Smooth muscle cell (in vitro differentiated cells): ENCODE data around the gene PPP2R3A. TPM values are rescaled to one million over a fixed set of nuclear protein-coding genes. Genes with fewer than 3 reads are reported as not detected.

Source experiments
- DNase-seq: peaks from one replicate; lab custom pipeline; 2025; ENCODE audit not compliant: unreplicated experiment; lab: John Stamatoyannopoulos, UW
- H2AFZ ChIP-seq: fragments of 200-600 bp; sonication (generic); 2 replicates; pipeline ENCODE4 v1.6.0; 2016; ENCODE audit warnings: antibody characterized with exemption, low read depth, mild to moderate bottlenecking
- H3F3A ChIP-seq: fragments of 200-600 bp; sonication (generic); 2 replicates; pipeline ENCODE4 v1.6.0; 2017; ENCODE audit warnings: antibody characterized with exemption, low read depth
- H3K27ac ChIP-seq: fragments of 200-600 bp; sonication (generic); 2 replicates; pipeline ENCODE4 v1.5.1; 2016; ENCODE audit warnings: low read depth, mild to moderate bottlenecking
- H3K27me3 ChIP-seq: fragments of 200-600 bp; sonication (generic); 2 replicates; pipeline ENCODE4 v1.6.1; 2016; ENCODE audit warnings: low read depth, mild to moderate bottlenecking
- H3K36me3 ChIP-seq: fragments of 200-600 bp; sonication (generic); 2 replicates; pipeline ENCODE4 v1.5.1; 2016; ENCODE audit warnings: low read depth
- H3K4me1 ChIP-seq: fragments of 200-600 bp; sonication (generic); 2 replicates; pipeline ENCODE4 v1.5.1; 2016; ENCODE audit warnings: low read depth
- H3K4me2 ChIP-seq: fragments of 200-600 bp; sonication (generic); 2 replicates; pipeline ENCODE4 v1.6.0; 2016; ENCODE audit warnings: mild to moderate bottlenecking
- H3K4me3 ChIP-seq: fragments of 200-600 bp; sonication (generic); 2 replicates; pipeline ENCODE4 v1.5.1; 2016; ENCODE audit warnings: mild to moderate bottlenecking
- H3K79me2 ChIP-seq: fragments of 200-600 bp; sonication (generic); 2 replicates; pipeline ENCODE4 v1.6.0; 2016; ENCODE audit warnings: low read depth, mild to moderate bottlenecking
- H3K9ac ChIP-seq: fragments of 200-600 bp; sonication (generic); 2 replicates; pipeline ENCODE4 v1.6.0; 2016; ENCODE audit warnings: low read depth
- H3K9me3 ChIP-seq: fragments of 200-600 bp; sonication (generic); replicated peaks from 2 replicates; pipeline ENCODE4 v1.5.1; 2016; ENCODE audit warnings: low read depth
- H4K20me1 ChIP-seq: fragments of 200-600 bp; sonication (generic); 2 replicates; pipeline ENCODE4 v1.6.0; 2016; ENCODE audit warnings: low read depth
- CTCF ChIP-seq: fragments of 200-600 bp; sonication (generic); IDR thresholded peaks from 2 replicates; pipeline ENCODE4 v1.5.1; 2017; ENCODE audit warnings: borderline replicate concordance, mild to moderate bottlenecking, antibody characterized with exemption; ENCODE audit not compliant: insufficient read depth, poor library complexity, severe bottlenecking
- WGBS: methylation state at CpG from one replicate; pipeline ENCODE4 v1.1.7; 2016; ENCODE audit warnings: low lambda C conversion rate; 5-methylcytosine and 5-hydroxymethylcytosine counted together
- polyA plus RNA-seq: library from polyadenylated mRNA; unstranded; fragments of >200 nt; fragmentation: Nextera tagmentation; extraction: Ambion mirVana; gene quantifications from 2 replicates; pipeline ENCODE4 v1.2.1, GENCODE V29; 2016
- total RNA-seq: library from RNA; depleted of rRNA; stranded (reverse); fragments of >200 nt; gene quantifications from 2 replicates; pipeline ENCODE4 v1.2.3, GENCODE V29; 2014

The PPP2R3A gene
- total and polyA plus RNA-seq, 2 experiments from 2014 or later = 8.0 to 24.7 TPM

DNA sequence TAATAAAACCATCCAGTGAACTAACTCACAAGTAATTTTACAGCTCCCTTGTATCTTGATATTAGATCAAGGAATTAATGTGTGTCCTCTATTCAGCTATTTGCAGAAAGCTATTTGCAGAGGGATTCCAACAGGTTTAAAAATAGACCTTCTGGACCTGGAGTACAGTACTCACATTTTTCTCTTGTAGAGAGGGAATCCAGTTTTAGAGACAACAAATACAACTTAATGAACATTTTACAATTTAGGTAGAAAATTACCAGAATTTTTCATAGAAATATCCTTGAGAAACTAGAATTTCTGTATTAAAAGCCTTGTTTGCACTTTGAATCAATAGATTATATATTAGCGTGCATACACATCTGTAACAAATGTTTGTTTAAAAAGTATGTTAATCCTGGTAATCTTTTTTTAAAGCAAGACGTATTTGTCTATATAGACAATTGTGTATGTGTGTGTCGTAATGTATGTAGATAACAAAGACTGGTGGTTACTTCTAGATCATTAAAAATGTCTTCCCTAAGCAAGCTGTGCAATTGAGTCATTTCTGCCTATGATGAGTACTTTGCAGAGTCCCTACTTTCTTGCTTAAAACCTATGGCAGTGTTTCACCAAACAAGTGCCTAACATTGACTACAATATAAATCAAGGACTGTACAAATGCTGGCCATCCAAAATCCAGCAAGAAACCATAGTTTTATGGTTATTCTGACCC, 57.9 kb downstream of the PPP2R3A start:
- DNase-seq = no peak
- Histone ChIP-seq H3K4me3 (no peak overlapping the region), H3K4me2 (peak overlapping the region; percentile 44), H2AFZ (no peak overlapping the region), H3K9ac (no peak overlapping the region), H3K27ac (peak overlapping the region; percentile 67), H3K79me2 (peaks cover 14% of the 10 kb centered on the region), H3K36me3 (no peaks in the 10 kb centered on the region), H3K27me3 (no peaks in the 10 kb centered on the region), H3K9me3 (no peaks in the 10 kb centered on the region), H4K20me1 (peaks cover 9% of the 10 kb centered on the region), H3K4me1 (peaks cover 30% of the 10 kb centered on the region), H3F3A (no peaks in the 10 kb centered on the region)
- WGBS = 29% methylated on average over 3 of the region's 3 CpGs
- no peak for TF ChIP-seq CTCF

GRCh38 chr3:136036306-136036705, 70.8 kb downstream of the PPP2R3A start:
- no peak overlapping the region for H3K9ac ChIP-seq
- no peak for DNase-seq
- no peaks in the 10 kb centered on the region for H3K4me1 ChIP-seq
- no peak overlapping the region for H2AFZ ChIP-seq
- no peaks in the 10 kb centered on the region for H3K27me3 ChIP-seq
- WGBS = 65% methylated on average over 3 of the region's 3 CpGs
- peak overlapping the region; percentile 9 for H3K4me2 ChIP-seq
- peaks cover 7% of the 10 kb centered on the region for H4K20me1 ChIP-seq
- H3F3A ChIP-seq = peaks cover 6% of the 10 kb centered on the region
- no peak overlapping the region for H3K27ac ChIP-seq
- peaks cover 19% of the 10 kb centered on the region for H3K79me2 ChIP-seq
- H3K36me3 ChIP-seq = peaks cover 7% of the 10 kb centered on the region
- no peak overlapping the region for H3K4me3 ChIP-seq
- TF ChIP-seq CTCF = no peak
- H3K9me3 ChIP-seq = no peaks in the 10 kb centered on the region

GRCh38 chr3:136038668-136039067, 73.1 kb downstream of the PPP2R3A start:
- DNase-seq = no peak
- Histone ChIP-seq H3K79me2 (peaks cover 4% of the 10 kb centered on the region), H3K4me2 (no peak overlapping the region), H3F3A (peaks cover 6% of the 10 kb centered on the region), H3K4me3 (no peak overlapping the region), H3K9me3 (no peaks in the 10 kb centered on the region), H3K4me1 (no peaks in the 10 kb centered on the region), H3K27ac (no peak overlapping the region), H3K36me3 (no peaks in the 10 kb centered on the region), H2AFZ (no peak overlapping the region), H3K27me3 (no peaks in the 10 kb centered on the region), H3K9ac (no peak overlapping the region), H4K20me1 (peaks cover 7% of the 10 kb centered on the region)
- no peak for TF ChIP-seq CTCF
- WGBS = 97% methylated on average over 2 of the region's 2 CpGs
